Activated naive CD4-positive, alpha-beta T cell treated with anti-CD3 and anti-CD28 coated beads for 36 hours (primary cell): ENCODE measurements around the gene IGFBP5. TPM values are rescaled to one million over a fixed set of nuclear protein-coding genes. Genes with fewer than 3 reads are reported as not detected.

Experiments
- CTCF ChIA-PET: fragments of 350-600 bp; sonication (Branson Sonifier 250); formaldehyde crosslinking; loops from one replicate; lab custom pipeline; 2021; ENCODE audit warnings: antibody characterized with exemption; lab: Charles Lee
- DNase-seq: peaks from one replicate; pipeline ENCODE4 v3.0.0-alpha.2; 2020
- H3K27ac Mint-ChIP-seq: one replicate; pipeline ENCODE4 v1.8.0; 2021; ENCODE audit warnings: mild to moderate bottlenecking, mixed read lengths
- H3K27me3 Mint-ChIP-seq: one replicate; pipeline ENCODE4 v1.8.0; 2021; ENCODE audit warnings: low read depth, mixed read lengths
- H3K36me3 Mint-ChIP-seq: one replicate; pipeline ENCODE4 v1.8.0; 2021; ENCODE audit warnings: low read depth, mixed read lengths
- H3K4me1 Mint-ChIP-seq: one replicate; pipeline ENCODE4 v1.8.0; 2021; ENCODE audit warnings: low read depth, mixed read lengths
- H3K4me3 Mint-ChIP-seq: one replicate; pipeline ENCODE4 v1.8.0; 2021; ENCODE audit warnings: mild to moderate bottlenecking, moderate library complexity, mixed read lengths
- H3K9me3 Mint-ChIP-seq: one replicate; pipeline ENCODE4 v1.8.0; 2021; ENCODE audit warnings: mixed read lengths
- intact Hi-C: fragments of 100-400 bp; cut with micrococcal nuclease; formaldehyde crosslinking; loops from one replicate; pipeline ENCODE4 v1.15.1; 2023
- total RNA-seq, 2 experiments: library from RNA; stranded (reverse); gene quantifications; one replicate each; pipeline ENCODE4 v1.2.3, GENCODE V29; 2021

IGFBP5 gene
- total RNA-seq, 2 experiments from 2014 or later: not detected

DNA sequence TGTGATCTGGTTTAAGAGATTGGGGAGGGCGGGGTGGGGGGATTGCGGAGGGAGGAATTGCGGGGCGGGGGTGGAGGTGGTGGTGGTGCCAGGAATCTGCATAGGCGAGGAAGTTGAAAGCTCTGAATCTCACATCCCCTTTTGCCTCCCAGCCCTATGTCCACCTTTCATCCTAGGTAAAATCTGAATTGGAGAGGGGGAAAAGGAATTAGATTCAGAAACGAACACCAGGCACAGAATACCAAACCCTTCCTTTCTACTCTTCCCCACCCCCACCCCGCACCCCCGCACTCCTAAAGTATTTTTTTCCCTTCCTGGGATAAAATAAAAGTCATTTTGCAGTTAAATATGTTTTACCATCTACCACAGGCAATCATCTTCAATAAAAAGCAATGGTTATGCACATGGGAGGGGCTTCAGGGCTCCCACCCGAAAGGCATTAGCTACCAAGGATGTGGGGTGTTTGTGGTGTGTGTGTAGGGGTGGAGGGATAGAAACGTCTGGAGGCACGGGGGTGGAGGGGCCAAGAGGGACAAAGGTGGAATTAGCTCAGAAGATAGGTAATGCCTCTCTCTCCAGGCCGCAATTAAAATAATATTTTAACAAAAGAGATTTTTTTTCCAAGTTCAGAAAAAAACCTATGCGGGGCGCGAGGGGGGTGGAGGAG, 1.8 kb downstream of the IGFBP5 start:
- peaks cover 29% of the 10 kb centered on the region for H3K4me1 Mint-ChIP-seq
- CTCF ChIA-PET: interaction anchor here (1.1 to 1.6 kb wide), 2 partner anchors 11 to 1019 kb away, joined by 4 read pairs; no protein-coding TSS in a partner anchor
- peaks cover 74% of the 10 kb centered on the region for H3K27me3 Mint-ChIP-seq
- intact Hi-C loops: loop anchor here (2.0 to 5.0 kb wide), 3 partner anchors 83 to 397 kb away; no protein-coding TSS in a partner anchor
- no peak for DNase-seq
- H3K4me3 Mint-ChIP-seq: peak overlapping the region; percentile 59
- no peaks in the 10 kb centered on the region for H3K36me3 Mint-ChIP-seq
- H3K27ac Mint-ChIP-seq: no peak overlapping the region
- no peaks in the 10 kb centered on the region for H3K9me3 Mint-ChIP-seq

DNA sequence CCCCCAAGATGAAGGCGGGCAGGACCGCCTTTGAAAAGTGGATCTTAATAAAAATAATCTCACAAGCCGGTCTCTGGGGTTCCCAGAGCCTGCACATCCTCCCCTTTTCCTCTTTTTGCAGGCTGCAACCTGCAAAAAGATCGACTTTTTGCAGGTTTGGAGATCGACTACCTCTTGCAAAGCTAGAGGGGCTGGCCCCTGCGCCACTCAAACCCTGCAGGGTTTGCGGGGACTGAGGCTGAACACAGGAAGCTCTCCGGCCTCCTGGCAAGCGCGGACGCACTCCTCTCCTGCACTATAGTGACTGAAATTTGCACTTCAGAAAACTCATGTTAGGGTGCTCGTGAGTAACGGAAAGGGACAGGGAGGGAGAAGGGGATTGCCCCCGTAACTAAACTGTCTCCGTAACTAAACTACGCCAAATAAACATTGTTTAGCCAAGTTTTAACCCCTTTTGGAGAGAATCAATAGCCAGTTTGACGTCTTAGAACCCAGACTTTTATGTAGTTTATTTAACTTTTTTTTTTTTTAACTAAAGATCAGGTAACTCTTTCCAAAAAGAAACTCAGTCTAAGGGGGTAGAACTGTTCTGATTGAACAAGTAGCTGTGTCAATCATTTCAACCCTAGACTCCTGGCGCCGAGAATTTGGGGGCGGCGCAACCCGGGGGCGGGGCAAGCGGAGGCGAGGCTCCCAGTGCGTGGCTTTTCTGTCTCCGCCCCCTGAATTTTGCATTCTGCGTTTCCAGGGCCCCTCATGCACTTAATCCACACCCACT, 2.5 kb downstream of the IGFBP5 start:
- H3K36me3 Mint-ChIP-seq: no peaks in the 10 kb centered on the region
- peak overlapping the region; percentile 43 for H3K27ac Mint-ChIP-seq
- intact Hi-C loops: loop anchor here (1.0 to 5.0 kb wide), 5 partner anchors 84 to 917 kb away; no protein-coding TSS in a partner anchor
- CTCF ChIA-PET: interaction anchor here (1.6 kb wide), 1 partner anchor 1020 kb away, joined by 4 read pairs; no protein-coding TSS in a partner anchor
- peaks cover 29% of the 10 kb centered on the region for H3K4me1 Mint-ChIP-seq
- peak; percentile 77 for DNase-seq
- H3K4me3 Mint-ChIP-seq: peak overlapping the region; percentile 74
- peaks cover 69% of the 10 kb centered on the region for H3K27me3 Mint-ChIP-seq
- H3K9me3 Mint-ChIP-seq: no peaks in the 10 kb centered on the region

DNA sequence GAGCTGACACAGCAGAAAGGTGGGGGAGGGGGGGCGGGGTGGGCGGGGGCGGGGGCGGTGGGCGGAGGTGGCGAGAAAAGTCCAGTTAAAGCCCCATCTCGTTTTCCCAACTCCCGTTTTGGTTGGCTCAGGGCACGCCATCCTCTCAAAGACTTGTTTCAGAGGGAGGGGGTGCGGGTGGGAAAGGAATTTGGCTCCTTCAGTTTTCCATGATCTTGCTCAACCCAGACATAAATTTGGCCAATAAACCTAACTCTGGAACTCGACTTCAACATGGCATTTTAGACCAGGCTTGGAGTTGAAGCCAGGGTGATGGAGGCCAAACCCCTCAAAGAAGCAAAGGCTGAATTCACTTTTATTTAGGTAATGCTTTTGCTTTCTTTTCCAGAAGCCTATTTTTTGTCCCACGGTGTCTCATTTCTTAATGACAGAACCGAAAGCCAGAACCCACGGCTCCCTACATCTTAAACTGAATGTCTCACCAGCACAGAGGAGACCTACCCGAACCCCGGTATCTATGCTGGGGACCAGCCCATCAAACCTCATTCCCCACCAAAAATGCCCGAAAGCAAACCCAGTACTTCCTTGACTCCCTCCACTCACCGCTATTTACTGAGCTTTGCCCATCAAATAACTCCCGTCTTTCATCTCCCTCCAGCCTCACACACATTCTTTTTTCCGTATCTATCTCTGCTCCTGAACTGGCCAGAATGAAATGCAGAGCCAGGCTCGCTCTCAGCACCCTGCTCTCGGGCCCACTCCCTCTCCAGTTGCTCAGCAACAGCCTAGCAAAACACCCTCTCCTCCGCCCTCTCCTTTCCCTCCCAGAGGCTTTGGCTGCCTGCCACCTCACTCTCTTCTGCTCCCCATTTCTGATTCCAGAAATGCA, 4.3 kb downstream of the IGFBP5 start:
- H3K27me3 Mint-ChIP-seq: peaks cover 57% of the 10 kb centered on the region

DNA sequence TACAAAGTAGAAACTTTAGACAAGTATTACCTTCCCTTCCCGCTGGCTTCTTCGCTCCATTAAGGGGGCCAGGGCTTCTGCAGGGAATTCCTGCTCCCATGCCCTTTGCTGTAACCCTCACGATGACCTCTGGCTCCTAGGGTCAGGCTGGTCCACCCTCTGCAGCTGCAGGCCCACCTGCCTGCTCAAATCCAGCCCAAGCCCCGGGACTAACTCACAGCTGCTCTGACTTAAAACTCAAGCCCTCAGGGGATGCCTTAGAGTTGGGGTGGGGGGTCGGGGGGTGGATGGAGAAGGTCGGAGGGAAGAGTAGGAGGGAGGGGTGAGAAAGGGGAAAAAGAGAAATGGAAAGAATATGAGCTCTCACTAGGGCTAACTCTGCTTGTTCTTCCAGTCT, 4.9 kb downstream of the IGFBP5 start:
- no peaks in the 10 kb centered on the region for H3K9me3 Mint-ChIP-seq
- H3K27me3 Mint-ChIP-seq: peaks cover 54% of the 10 kb centered on the region
- H3K4me1 Mint-ChIP-seq: peaks cover 29% of the 10 kb centered on the region
- no peak for DNase-seq
- H3K36me3 Mint-ChIP-seq: no peaks in the 10 kb centered on the region
- intact Hi-C loops: loop anchor here (5.0 kb wide), 1 partner anchor 162 kb away; no protein-coding TSS in a partner anchor
- no peak overlapping the region for H3K4me3 Mint-ChIP-seq
- no peak overlapping the region for H3K27ac Mint-ChIP-seq
- CTCF ChIA-PET: no interaction called here

More for the DNA sequence above, 4.3 kb downstream of the IGFBP5 start:
- intact Hi-C loops: loop anchor here (5.0 kb wide), 1 partner anchor 161 kb away; no protein-coding TSS in a partner anchor
- DNase-seq: peak; percentile 50
- Mint-ChIP-seq H3K9me3 (no peaks in the 10 kb centered on the region), H3K36me3 (no peaks in the 10 kb centered on the region), H3K4me3 (peak overlapping the region; percentile 45), H3K4me1 (peaks cover 29% of the 10 kb centered on the region), H3K27ac (no peak overlapping the region)
- CTCF ChIA-PET: interaction anchor here (0.6 to 1.0 kb wide), 2 partner anchors 15 to 24 kb away, joined by 3 to 4 read pairs; no protein-coding TSS in a partner anchor

DNA sequence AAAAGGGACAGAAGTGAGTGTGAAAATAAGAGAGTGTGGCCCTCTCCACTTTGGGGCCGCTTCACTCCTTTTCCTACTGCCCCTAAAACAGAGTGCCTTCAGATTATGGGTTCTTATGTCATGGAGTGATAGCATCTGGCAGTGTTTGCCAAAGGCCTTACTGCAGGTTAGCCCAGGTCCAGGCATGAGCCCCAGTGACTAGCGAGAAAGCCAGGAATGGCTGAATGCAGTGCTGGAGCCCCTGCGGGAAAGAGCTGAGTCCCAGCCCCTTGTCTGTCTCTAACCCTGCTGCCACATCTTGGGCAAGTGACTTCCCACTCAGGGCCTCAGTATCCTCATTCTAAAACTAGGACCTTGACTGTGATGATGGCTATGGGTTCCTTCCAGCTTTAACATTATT, 6.0 kb downstream of the IGFBP5 start:
- peaks cover 25% of the 10 kb centered on the region for H3K4me1 Mint-ChIP-seq
- no peak for DNase-seq
- no peaks in the 10 kb centered on the region for H3K36me3 Mint-ChIP-seq
- CTCF ChIA-PET: interaction anchor here (1.5 kb wide), 1 partner anchor 961 kb away, joined by 3 read pairs; no protein-coding TSS in a partner anchor
- H3K27me3 Mint-ChIP-seq: peaks cover 54% of the 10 kb centered on the region
- H3K27ac Mint-ChIP-seq: no peak overlapping the region
- H3K4me3 Mint-ChIP-seq: no peak overlapping the region
- intact Hi-C loops: no loop called here
- no peaks in the 10 kb centered on the region for H3K9me3 Mint-ChIP-seq

DNA sequence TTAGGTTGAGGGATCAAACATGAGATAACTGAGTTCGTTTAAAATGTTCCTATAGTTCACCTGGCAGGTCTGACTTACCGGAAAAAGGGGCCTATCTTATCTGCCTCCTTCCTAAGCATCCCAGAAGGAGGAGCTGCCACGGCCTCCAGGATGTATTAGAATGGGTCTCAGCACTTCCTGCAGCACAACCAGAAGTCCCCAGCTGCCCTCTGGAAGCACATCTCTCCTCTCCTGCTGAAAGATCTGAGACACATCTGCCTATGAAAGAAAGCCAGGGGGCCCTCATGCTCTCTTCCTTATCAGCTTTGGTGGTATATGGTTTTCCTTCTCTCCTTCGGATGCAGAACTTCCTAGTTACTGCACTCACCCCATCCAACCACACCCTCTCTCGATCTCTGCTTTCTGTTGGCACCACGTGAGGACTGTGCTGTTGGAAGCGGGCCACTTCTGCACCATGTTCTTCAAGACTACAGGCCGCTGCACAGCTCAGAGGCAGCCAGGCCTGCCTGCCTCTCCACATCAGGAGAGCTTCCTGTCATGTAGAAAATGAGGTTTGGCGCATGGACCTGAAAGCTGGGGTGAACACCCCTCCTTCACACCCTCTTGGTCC, 6.5 kb downstream of the IGFBP5 start:
- H3K27me3 Mint-ChIP-seq: peaks cover 55% of the 10 kb centered on the region
- intact Hi-C loops: no loop called here

DNA sequence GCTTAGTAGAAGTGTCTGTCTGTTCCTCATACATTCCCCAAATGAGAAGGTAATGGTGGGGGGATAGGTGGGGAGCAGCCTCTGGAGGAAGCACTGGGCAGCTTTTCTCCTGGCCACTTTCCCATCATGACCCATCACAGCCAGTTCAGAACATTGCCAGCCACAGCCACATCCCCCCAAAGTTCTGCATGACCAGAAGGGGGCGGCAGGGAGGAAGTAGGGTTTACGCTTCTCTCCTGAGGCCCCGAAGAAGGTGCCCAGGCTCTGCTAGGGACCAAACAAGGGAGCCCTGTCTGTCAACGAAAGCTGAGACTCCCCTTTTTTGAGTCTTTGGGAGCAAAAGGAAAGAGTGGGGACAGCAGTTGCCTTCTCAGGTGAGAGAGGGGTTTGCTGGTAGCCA, 7.7 kb downstream of the IGFBP5 start:
- H3K4me3 Mint-ChIP-seq: no peak overlapping the region
- intact Hi-C loops: no loop called here
- no peak overlapping the region for H3K27ac Mint-ChIP-seq
- CTCF ChIA-PET: interaction anchor here (2.5 kb wide), 1 partner anchor 1069 kb away, joined by 8 read pairs; no protein-coding TSS in a partner anchor
- H3K4me1 Mint-ChIP-seq: peaks cover 14% of the 10 kb centered on the region
- peaks cover 53% of the 10 kb centered on the region for H3K27me3 Mint-ChIP-seq
- no peaks in the 10 kb centered on the region for H3K9me3 Mint-ChIP-seq
- no peaks in the 10 kb centered on the region for H3K36me3 Mint-ChIP-seq
- peak; percentile 25 for DNase-seq

More for the DNA sequence above, 6.5 kb downstream of the IGFBP5 start:
- Mint-ChIP-seq H3K27ac (no peak overlapping the region), H3K4me1 (peaks cover 20% of the 10 kb centered on the region), H3K4me3 (no peak overlapping the region), H3K36me3 (no peaks in the 10 kb centered on the region), H3K9me3 (no peaks in the 10 kb centered on the region)
- DNase-seq: no peak
- CTCF ChIA-PET: interaction anchor here (0.9 to 2.5 kb wide), 3 partner anchors 25 to 1068 kb away, joined by 3 to 8 read pairs (median 3); no protein-coding TSS in a partner anchor

DNA sequence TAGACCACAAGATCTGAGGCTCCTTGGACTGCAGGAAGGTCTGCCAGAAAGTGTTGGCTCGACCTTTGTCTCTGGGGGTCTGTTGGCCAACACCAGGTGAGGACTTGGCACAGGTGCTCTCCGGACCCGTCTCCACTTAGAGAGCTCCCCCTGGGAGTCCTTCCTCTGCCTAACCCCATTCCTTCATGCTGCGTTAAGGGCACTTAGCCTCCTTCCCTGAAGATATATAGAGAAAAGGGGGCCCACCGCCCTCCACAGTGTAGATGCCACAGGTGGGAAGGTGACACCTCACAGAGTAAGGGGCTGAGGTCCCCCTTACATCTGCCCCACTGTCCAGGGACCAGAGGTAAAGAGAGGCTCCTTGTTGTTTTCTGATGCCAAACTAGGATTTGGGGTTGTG, 8.2 kb downstream of the IGFBP5 start:
- H3K27me3 Mint-ChIP-seq: peaks cover 50% of the 10 kb centered on the region
- CTCF ChIA-PET: interaction anchor here (1.1 to 2.5 kb wide), 2 partner anchors 1026 to 1070 kb away, joined by 3 to 8 read pairs; no protein-coding TSS in a partner anchor

DNA sequence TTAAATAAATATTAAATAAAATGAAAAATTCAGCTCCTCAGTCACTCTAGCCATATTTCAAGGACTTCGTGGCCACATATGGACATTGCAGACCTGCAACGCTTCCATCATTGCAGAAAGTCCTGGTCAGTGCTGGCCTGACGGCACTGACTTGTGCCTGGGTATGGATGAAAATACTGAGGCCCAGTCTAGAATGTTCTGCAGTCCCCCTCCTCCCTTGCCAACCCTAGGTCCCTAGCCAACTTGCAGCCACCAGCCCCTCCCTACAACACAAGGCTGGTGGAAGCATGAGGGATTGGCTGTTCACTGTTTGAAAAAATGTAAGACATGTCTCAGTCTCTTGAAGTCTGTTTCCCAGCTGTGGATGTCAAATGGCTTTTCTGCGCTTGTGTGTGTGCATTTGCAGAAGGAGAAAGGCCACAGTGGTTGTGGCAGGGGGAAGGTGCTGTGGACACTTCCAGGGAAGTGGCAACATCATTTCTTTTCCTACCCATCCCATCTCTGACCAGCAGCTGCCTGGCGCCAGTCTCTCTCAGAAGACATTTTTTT, 9.9 kb downstream of the IGFBP5 start:
- CTCF ChIA-PET: interaction anchor here (0.6 to 1.4 kb wide), 5 partner anchors 19 to 1030 kb away, joined by 3 to 4 read pairs (median 3); no protein-coding TSS in a partner anchor
- Mint-ChIP-seq H3K4me3 (no peak overlapping the region), H3K27ac (no peak overlapping the region)

More for the DNA sequence above, 8.2 kb downstream of the IGFBP5 start:
- H3K36me3 Mint-ChIP-seq: no peaks in the 10 kb centered on the region
- intact Hi-C loops: no loop called here
- no peak overlapping the region for H3K4me3 Mint-ChIP-seq
- H3K27ac Mint-ChIP-seq: no peak overlapping the region
- peaks cover 11% of the 10 kb centered on the region for H3K4me1 Mint-ChIP-seq
- H3K9me3 Mint-ChIP-seq: no peaks in the 10 kb centered on the region
- DNase-seq: no peak

DNA sequence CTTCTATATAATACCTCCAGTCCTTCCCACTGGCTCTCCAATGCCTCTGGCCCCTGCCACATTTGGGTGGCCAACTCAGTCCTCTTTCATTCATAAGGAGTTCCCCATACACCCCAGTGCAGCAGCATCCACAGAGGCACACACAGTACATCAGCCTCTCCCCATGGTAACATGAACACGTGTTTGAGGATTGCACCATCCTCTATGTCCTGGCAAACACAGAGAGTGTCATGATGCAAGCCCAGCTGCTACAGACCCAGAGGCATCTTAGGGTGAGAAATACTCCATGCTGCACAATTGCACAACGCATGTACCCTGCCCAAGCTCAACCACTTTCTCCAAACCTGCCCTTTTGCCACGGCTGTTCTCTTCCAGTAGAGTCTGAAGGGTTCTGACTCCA, 11.5 kb downstream of the IGFBP5 start:
- Mint-ChIP-seq H3K36me3 (no peaks in the 10 kb centered on the region), H3K27me3 (peaks cover 26% of the 10 kb centered on the region), H3K27ac (no peak overlapping the region), H3K4me1 (peaks cover 2% of the 10 kb centered on the region), H3K4me3 (no peak overlapping the region), H3K9me3 (no peaks in the 10 kb centered on the region)
- intact Hi-C loops: loop anchor here (2.0 kb wide), 1 partner anchor 483 kb away; no protein-coding TSS in a partner anchor
- CTCF ChIA-PET: interaction anchor here (0.5 to 0.7 kb wide), 2 partner anchors 168 to 1029 kb away, joined by 3 to 4 read pairs; no protein-coding TSS in a partner anchor
- no peak for DNase-seq

More for the DNA sequence above, 9.9 kb downstream of the IGFBP5 start:
- peaks cover 2% of the 10 kb centered on the region for H3K4me1 Mint-ChIP-seq
- no peak for DNase-seq
- intact Hi-C loops: no loop called here
- H3K36me3 Mint-ChIP-seq: no peaks in the 10 kb centered on the region
- H3K9me3 Mint-ChIP-seq: no peaks in the 10 kb centered on the region
- H3K27me3 Mint-ChIP-seq: peaks cover 39% of the 10 kb centered on the region
